H1 (cell line): ENCODE measurements around the gene LIPG. TPM values are rescaled to one million over a fixed set of nuclear protein-coding genes. Genes with fewer than 3 reads are reported as not detected.

Source experiments
- CTCF ChIA-PET: fragments of 300-600 bp; sonication (Branson Sonifier 250); formaldehyde crosslinking; loops from one replicate; lab custom pipeline; 2021; ENCODE audit not compliant: partially characterized antibody; lab: Charles Lee
- POLR2A ChIA-PET: fragments of 300-600 bp; sonication (Branson Sonifier 250); formaldehyde crosslinking; loops from one replicate; lab custom pipeline; 2021; ENCODE audit warnings: inconsistent platforms; ENCODE audit not compliant: partially characterized antibody; lab: Charles Lee
- DNase-seq, 2 experiments: peaks; one replicate each; pipeline versions ENCODE4 v3.0.0 to v3.0.0-alpha.2; 2010 to 2022; ENCODE audit warnings: low spot score in 2 of 2, low read depth in 1 of 2, mixed read lengths in 1 of 2
- FAIRE-seq: peaks from 2 replicates; lab custom pipeline; 2011; peaks lifted over from hg19 to GRCh38; lab: Jason Lieb, UNC
- H2AFZ ChIP-seq: 2 replicates; pipeline ENCODE4 v1.8.1; 2012; ENCODE audit warnings: low read length, inconsistent platforms
- H2AK5ac ChIP-seq: 2 replicates; pipeline ENCODE4 v1.6.1; 2013; ENCODE audit warnings: low read depth, low read length
- H2BK120ac ChIP-seq: replicated peaks from 2 replicates; pipeline ENCODE3; 2013; ENCODE audit warnings: low read depth, low read length, inconsistent platforms
- H2BK12ac ChIP-seq: 2 replicates; pipeline ENCODE4 v1.6.1; 2013; ENCODE audit warnings: low read depth, low read length
- H2BK15ac ChIP-seq: 2 replicates; pipeline ENCODE4 v1.6.1; 2013; ENCODE audit warnings: low read length
- H2BK20ac ChIP-seq: 2 replicates; pipeline ENCODE4 v1.6.1; 2013; ENCODE audit warnings: low read length
- H2BK5ac ChIP-seq: 2 replicates; pipeline ENCODE4 v1.6.1; 2013; ENCODE audit warnings: low read depth, low read length
- H3K14ac ChIP-seq: 2 replicates; pipeline ENCODE4 v1.6.1; 2013; ENCODE audit warnings: inconsistent platforms; ENCODE audit not compliant: insufficient read length
- H3K18ac ChIP-seq: 2 replicates; pipeline ENCODE4 v1.6.1; 2013; ENCODE audit warnings: low read length; ENCODE audit errors: extremely low read depth
- H3K23ac ChIP-seq: 2 replicates; pipeline ENCODE4 v1.6.1; 2013; ENCODE audit warnings: inconsistent platforms; ENCODE audit not compliant: insufficient read length
- H3K23me2 ChIP-seq: 2 replicates; pipeline ENCODE4 v1.6.1; 2013; ENCODE audit warnings: low read depth, low read length
- H3K27ac ChIP-seq: 2 replicates; pipeline ENCODE4 v1.6.1; 2011; ENCODE audit warnings: low read depth, low read length, inconsistent platforms
- H3K27me3 ChIP-seq, 4 experiments: replicated peaks in 1 of 4; 1 replicate in 1 of 4; 2 replicates in 3 of 4; pipeline versions ENCODE4 v1.6.1 to v1.8.1; 2011 to 2013; ENCODE audit warnings: low read length in 3 of 4, mild to moderate bottlenecking in 3 of 4, inconsistent platforms in 2 of 4, mixed read lengths in 2 of 4, moderate library complexity in 1 of 4; ENCODE audit not compliant: control insufficient read depth in 3 of 4, insufficient read depth in 3 of 4; ENCODE audit errors: extremely low read depth in 1 of 4
- H3K36me3 ChIP-seq, 4 experiments: 2 replicates each; pipeline versions ENCODE4 v1.6.1 to v1.8.1; 2011 to 2013; ENCODE audit warnings: mild to moderate bottlenecking in 4 of 4, low read length in 3 of 4, moderate library complexity in 2 of 4, control low read depth in 1 of 4, inconsistent platforms in 1 of 4; ENCODE audit not compliant: insufficient read depth in 4 of 4, control insufficient read depth in 2 of 4
- H3K4ac ChIP-seq: replicated peaks from 2 replicates; pipeline ENCODE3; 2013; ENCODE audit warnings: low read length, low read depth, mixed read lengths, inconsistent platforms; ENCODE audit not compliant: insufficient read length
- H3K4me1 ChIP-seq, 4 experiments: replicated peaks in 1 of 4; 1 replicate in 1 of 4; 2 replicates in 3 of 4; pipeline versions ENCODE4 v1.6.1 to v1.8.1; 2011 to 2013; ENCODE audit warnings: low read length in 3 of 4, inconsistent platforms in 2 of 4, mixed read lengths in 1 of 4; ENCODE audit not compliant: insufficient read depth in 4 of 4, control insufficient read depth in 3 of 4
- H3K4me2 ChIP-seq, 2 experiments: 2 replicates each; pipeline versions ENCODE4 v1.6.1 to v1.8.1; 2011 to 2013; ENCODE audit warnings: low read depth in 2 of 2, low read length in 2 of 2, control low read depth in 1 of 2, inconsistent platforms in 1 of 2, mild to moderate bottlenecking in 1 of 2; ENCODE audit not compliant: insufficient read depth in 1 of 2
- H3K4me3 ChIP-seq, 4 experiments: fragments of 200-600, 300-600 bp in 1 of 4; sonication (generic), shearing (Covaris generic), sonication (Bioruptor Twin) in 1 of 4; 2 replicates each; pipeline versions ENCODE4 v1.5.1 to v1.8.1; 2011 to 2016; ENCODE audit warnings: low read length in 4 of 4, low read depth in 3 of 4, control low read depth in 2 of 4, inconsistent platforms in 2 of 4, mild to moderate bottlenecking in 2 of 4, mixed read lengths in 1 of 4, moderate library complexity in 1 of 4; ENCODE audit not compliant: insufficient read depth in 2 of 4; ENCODE audit errors: extremely low read depth in 1 of 4
- H3K56ac ChIP-seq: replicated peaks from 2 replicates; pipeline ENCODE3; 2013; ENCODE audit warnings: low read depth, mild to moderate bottlenecking, mixed read lengths, low read length, inconsistent platforms; ENCODE audit not compliant: insufficient read length
- H3K79me1 ChIP-seq: 2 replicates; pipeline ENCODE4 v1.6.1; 2013; ENCODE audit warnings: low read depth, low read length, control low read depth
- H3K79me2 ChIP-seq, 2 experiments: 2 replicates each; pipeline versions ENCODE4 v1.6.1 to v1.8.1; 2012 to 2013; ENCODE audit warnings: low read length in 2 of 2, mild to moderate bottlenecking in 2 of 2, inconsistent platforms in 1 of 2; ENCODE audit not compliant: insufficient read depth in 2 of 2, control insufficient read depth in 1 of 2
- H3K9ac ChIP-seq, 4 experiments: replicated peaks in 1 of 4; 1 replicate in 1 of 4; 2 replicates in 3 of 4; pipeline versions ENCODE4 v1.6.1 to v1.8.1; 2011 to 2013; ENCODE audit warnings: low read depth in 3 of 4, low read length in 3 of 4, control low read depth in 2 of 4, mild to moderate bottlenecking in 2 of 4, moderate library complexity in 2 of 4, inconsistent platforms in 1 of 4; ENCODE audit errors: extremely low read depth in 1 of 4
- H3K9me3 ChIP-seq, 2 experiments: 2 replicates each; pipeline versions ENCODE4 v1.6.1 to v1.8.1; 2012 to 2013; ENCODE audit warnings: mild to moderate bottlenecking in 2 of 2, moderate library complexity in 2 of 2, control low read depth in 1 of 2, inconsistent platforms in 1 of 2, low read depth in 1 of 2, low read length in 1 of 2, mixed read lengths in 1 of 2; ENCODE audit not compliant: insufficient read depth in 2 of 2
- H4K20me1 ChIP-seq, 2 experiments: replicated peaks in 1 of 2; 2 replicates each; pipeline versions ENCODE3 to v1.8.1; 2011 to 2013; ENCODE audit warnings: inconsistent platforms in 2 of 2, low read length in 2 of 2, mild to moderate bottlenecking in 1 of 2; ENCODE audit not compliant: insufficient read depth in 2 of 2, control insufficient read depth in 1 of 2
- H4K5ac ChIP-seq: 2 replicates; pipeline ENCODE4 v1.6.1; 2013; ENCODE audit warnings: low read length, low read depth, mixed read lengths, inconsistent platforms; ENCODE audit not compliant: insufficient read length
- H4K8ac ChIP-seq: 2 replicates; pipeline ENCODE4 v1.8.0; 2013; ENCODE audit warnings: mild to moderate bottlenecking, moderate library complexity, low read length, inconsistent platforms; ENCODE audit not compliant: insufficient read depth; ENCODE audit errors: extremely low read depth
- H4K91ac ChIP-seq: replicated peaks from 2 replicates; pipeline ENCODE3; 2013; ENCODE audit warnings: low read length, mixed read lengths, inconsistent platforms; ENCODE audit not compliant: insufficient read length
- ATF3 ChIP-seq: IDR thresholded peaks from 2 replicates; pipeline ENCODE4 v1.6.1; 2011; ENCODE audit warnings: low read depth, mild to moderate bottlenecking, low read length; ENCODE audit not compliant: insufficient read depth
- BCL11A ChIP-seq, 2 experiments: IDR thresholded peaks; one replicate each; pipeline ENCODE4 v1.6.1; 2011; ENCODE audit warnings: low read depth in 2 of 2, low read length in 2 of 2, mild to moderate bottlenecking in 2 of 2
- BRCA1 ChIP-seq: IDR thresholded peaks from 2 replicates; pipeline ENCODE4 v1.6.1; 2012; ENCODE audit warnings: low read depth, low read length, improper control_type of control experiment
- CBX5 ChIP-seq: fragments of 300-800, 300-1000 bp; sonication (generic); IDR thresholded peaks from 2 replicates; pipeline ENCODE4 v1.7.1; 2016; ENCODE audit warnings: antibody characterized with exemption, low read length, low read depth
- FOSL1 ChIP-seq: IDR thresholded peaks from 2 replicates; pipeline ENCODE4 v1.6.1; 2011; ENCODE audit warnings: mild to moderate bottlenecking, low read depth, low read length, moderate library complexity; ENCODE audit not compliant: insufficient read depth
- POU5F1 ChIP-seq: IDR thresholded peaks from 2 replicates; pipeline ENCODE4 v1.6.1; 2011; ENCODE audit warnings: low read depth, mild to moderate bottlenecking, low read length, moderate library complexity
- RAD21 ChIP-seq, 2 experiments: IDR thresholded peaks in 1 of 2; conservative IDR thresholded peaks in 1 of 2; 2 replicates each; pipeline ENCODE4 v1.6.1; 2011; ENCODE audit warnings: low read depth in 2 of 2, low read length in 2 of 2, improper control_type of control experiment in 1 of 2, inconsistent platforms in 1 of 2, mild to moderate bottlenecking in 1 of 2, moderate library complexity in 1 of 2
- SIN3A ChIP-seq, 2 experiments: IDR thresholded peaks in 1 of 2; conservative IDR thresholded peaks in 1 of 2; 2 replicates each; pipeline ENCODE4 v1.6.1; 2011 to 2012; ENCODE audit warnings: low read length in 2 of 2, improper control_type of control experiment in 1 of 2, low read depth in 1 of 2, mild to moderate bottlenecking in 1 of 2
- SP2 ChIP-seq: IDR thresholded peaks from 2 replicates; pipeline ENCODE4 v1.6.1; 2012; ENCODE audit warnings: mild to moderate bottlenecking, low read length, inconsistent platforms
- TEAD4 ChIP-seq: IDR thresholded peaks from 2 replicates; pipeline ENCODE4 v1.6.1; 2012; ENCODE audit warnings: low read depth, low read length, inconsistent platforms, mixed read lengths
- WGBS, 2 experiments: shearing (Covaris generic) in 1 of 2; methylation state at CpG; one replicate each; pipeline versions ENCODE4 v1.1.6 to v1.1.7; 2013 to 2015; ENCODE audit warnings: low lambda C conversion rate in 2 of 2, mixed read lengths in 2 of 2, inconsistent platforms in 1 of 2, low coverage in 1 of 2, missing lambda C conversion rate in 1 of 2; ENCODE audit not compliant: insufficient replicate concordance in 2 of 2, insufficient coverage in 1 of 2, insufficient read length in 1 of 2; ENCODE audit errors: extremely low coverage in 1 of 2, missing lambda C conversion rate in 1 of 2; 5-methylcytosine and 5-hydroxymethylcytosine counted together
- polyA plus RNA-seq, 7 experiments: library from polyadenylated mRNA; depleted of rRNA in 3 of 7; stranded (reverse) in 5 of 7; unstranded in 2 of 7; fragments of >200 nt in 5 of 7; fragments of 200-250 nt in 2 of 7; gene quantifications; 1 replicate in 5 of 7; 2 replicates in 1 of 7; 4 replicates in 1 of 7; pipeline versions ENCODE4 v1.2.1 to v1.2.3, GENCODE V29; 2011 to 2013; ENCODE audit warnings: missing spikeins in 2 of 7, mixed read lengths in 2 of 7
- total RNA-seq: library from RNA; stranded (reverse); fragmentation: NEBNext Ultra II Directional; extraction: Animal tissue kit (Norgen Biotek cat#: 25700); gene quantifications from 2 replicates; pipeline ENCODE4 v1.2.1, GENCODE V29; 2021

Gene LIPG
- total and polyA plus RNA-seq, 2 of the 8 experiments (the other 6 are each of a cell fraction or from before 2014, with no cell fraction given) = 9.2 to 9.8 TPM

GRCh38 chr18:49544362-49544761, 17.5 kb upstream of the LIPG start:
- Histone ChIP-seq H3K27ac (no peak overlapping the region), H3K23me2 (no peaks in the 10 kb centered on the region), H3K4me1 (no peaks in the 10 kb centered on the region), H4K5ac (no peak overlapping the region), H2BK20ac (no peak overlapping the region), H3K23ac (no peak overlapping the region), H4K8ac (no peak overlapping the region), H2BK12ac (no peak overlapping the region), H3K27me3 (no peaks in the 10 kb centered on the region), H3K14ac (no peak overlapping the region), H3K36me3 (no peaks in the 10 kb centered on the region), H2BK5ac (no peak overlapping the region), H3K9ac (no peak overlapping the region), H3K4ac (no peak overlapping the region), H3K4me3 (no peak overlapping the region), H3K79me2 (no peaks in the 10 kb centered on the region), H2AK5ac (no peak overlapping the region), H3K79me1 (no peaks in the 10 kb centered on the region), H4K20me1 (no peaks in the 10 kb centered on the region), H4K91ac (no peak overlapping the region), H2BK120ac (no peak overlapping the region), H3K9me3 (no peaks in the 10 kb centered on the region), H2BK15ac (no peak overlapping the region), H3K4me2 (no peak overlapping the region), H2AFZ (no peak overlapping the region), H3K56ac (no peak overlapping the region), H3K18ac (no peak overlapping the region)
- FAIRE-seq (no peak), DNase-seq (no peak)
- CTCF ChIA-PET = interaction anchor here (0.9 to 1.7 kb wide), 5 partner anchors 15 to 182 kb away, joined by 3 to 5 read pairs (median 4); no protein-coding TSS in a partner anchor
- POLR2A ChIA-PET = no interaction called here
- TF ChIP-seq RAD21 (IDR thresholded peaks at IDR 0.05 in 1 of 2, conservative IDR thresholded peaks at IDR 0.05 in 1 of 2; ENCODE audit: low read depth in 2 of 2, low read length in 2 of 2) = no peak
- no peak for TF ChIP-seq BCL11A (IDR thresholded peaks at IDR 0.05; ENCODE audit: low read depth in 2 of 2, low read length in 2 of 2)
- TF ChIP-seq SP2 = no peak
- TF ChIP-seq BRCA1 = no peak
- TF ChIP-seq ATF3 = no peak
- TF ChIP-seq SIN3A (conservative IDR thresholded peaks at IDR 0.05 in 1 of 2, IDR thresholded peaks at IDR 0.05 in 1 of 2; ENCODE audit: low read depth in 1 of 2, low read length in 2 of 2) = no peak
- no peak for TF ChIP-seq CBX5
- no peak for TF ChIP-seq POU5F1
- TF ChIP-seq FOSL1 = no peak
- no peak for TF ChIP-seq TEAD4
- WGBS, 2 experiments = 91% methylated on average over 5 of the region's 5 CpGs; no CpG with 5 or more reads in 1 of the 2 experiments
